ENCODE results near the gene SYT1.

GRCh38 chr12:79301181-79301580 lies 436.6 kb downstream of the SYT1 start:
- TF ChIP-seq CTCF (IDR thresholded peaks at IDR 0.05; ENCODE audit: low read depth, low read length, missing input control): no peak
- TF ChIP-seq RAD21 (IDR thresholded peaks at IDR 0.05): no peak
- TF ChIP-seq YY1 (IDR thresholded peaks at IDR 0.05): no peak
- TF ChIP-seq, protein P1, sequence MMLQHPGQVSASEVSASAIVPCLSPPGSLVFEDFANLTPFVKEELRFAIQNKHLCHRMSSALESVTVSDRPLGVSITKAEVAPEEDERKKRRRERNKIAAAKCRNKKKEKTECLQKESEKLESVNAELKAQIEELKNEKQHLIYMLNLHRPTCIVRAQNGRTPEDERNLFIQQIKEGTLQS (IDR thresholded peaks at IDR 0.05): no peak
- no peak for TF ChIP-seq MAX (IDR thresholded peaks at IDR 0.05)
- TF ChIP-seq GABPA (IDR thresholded peaks at IDR 0.05 in 1 of 2, conservative IDR thresholded peaks at IDR 0.05 in 1 of 2): no peak
- no peak for TF ChIP-seq TAF1 (conservative IDR thresholded peaks at IDR 0.05)
- no peak for TF ChIP-seq REST (IDR thresholded peaks at IDR 0.05)
- TF ChIP-seq JUND (IDR thresholded peaks at IDR 0.05): no peak

Measured in liver (tissue), 3 donors.